Parathyroid adenoma (tissue), 2 donors: ENCODE measurements around the gene TTC16.
"Not testable (repeated sequence)": the region's sequence is repeated elsewhere in the genome, so short reads cannot be mapped to it uniquely, and the experiment has no call there.

Source experiments
- H2AFZ ChIP-seq: fragments of 300-600 bp; sonication (generic); one replicate; pipeline ENCODE4 v1.7.0; 2017; ENCODE audit warnings: antibody characterized with exemption, mild to moderate bottlenecking
- H3K27ac ChIP-seq: fragments of 300-600 bp; sonication (generic); one replicate; pipeline ENCODE4 v1.7.0; 2017
- H3K27me3 ChIP-seq: fragments of 300-600 bp; sonication (generic); one replicate; pipeline ENCODE4 v1.7.0; 2017; ENCODE audit warnings: low read length; ENCODE audit not compliant: control insufficient read depth, insufficient read depth
- H3K36me3 ChIP-seq: fragments of 300-600 bp; sonication (generic); one replicate; pipeline ENCODE4 v1.7.0; 2017; ENCODE audit warnings: low read length; ENCODE audit not compliant: control insufficient read depth, insufficient read depth
- H3K4me1 ChIP-seq: fragments of 300-600 bp; sonication (generic); one replicate; pipeline ENCODE4 v1.7.0; 2017; ENCODE audit warnings: control low read depth
- H3K4me2 ChIP-seq: fragments of 300-600 bp; sonication (generic); one replicate; pipeline ENCODE4 v1.7.0; 2017; ENCODE audit warnings: low read length
- H3K4me3 ChIP-seq: fragments of 300-600 bp; sonication (generic); one replicate; pipeline ENCODE4 v1.7.0; 2017; ENCODE audit warnings: low read depth, low read length
- H3K79me2 ChIP-seq: fragments of 300-600 bp; sonication (generic); one replicate; pipeline ENCODE4 v1.7.0; 2017; ENCODE audit warnings: control low read depth
- H3K9ac ChIP-seq: fragments of 300-600 bp; sonication (generic); one replicate; pipeline ENCODE4 v1.7.0; 2017; ENCODE audit warnings: mild to moderate bottlenecking
- H3K9me3 ChIP-seq: fragments of 300-600 bp; sonication (generic); one replicate; pipeline ENCODE4 v1.7.0; 2017; ENCODE audit warnings: low read length; ENCODE audit not compliant: control insufficient read depth
- CTCF ChIP-seq: fragments of 300-600 bp; sonication (generic); IDR thresholded peaks from one replicate; pipeline ENCODE4 v1.7.0; 2017; ENCODE audit warnings: antibody characterized with exemption, mild to moderate bottlenecking
- donor health status: primary hyperparathyroidism.

The TTC16 gene

DNA sequence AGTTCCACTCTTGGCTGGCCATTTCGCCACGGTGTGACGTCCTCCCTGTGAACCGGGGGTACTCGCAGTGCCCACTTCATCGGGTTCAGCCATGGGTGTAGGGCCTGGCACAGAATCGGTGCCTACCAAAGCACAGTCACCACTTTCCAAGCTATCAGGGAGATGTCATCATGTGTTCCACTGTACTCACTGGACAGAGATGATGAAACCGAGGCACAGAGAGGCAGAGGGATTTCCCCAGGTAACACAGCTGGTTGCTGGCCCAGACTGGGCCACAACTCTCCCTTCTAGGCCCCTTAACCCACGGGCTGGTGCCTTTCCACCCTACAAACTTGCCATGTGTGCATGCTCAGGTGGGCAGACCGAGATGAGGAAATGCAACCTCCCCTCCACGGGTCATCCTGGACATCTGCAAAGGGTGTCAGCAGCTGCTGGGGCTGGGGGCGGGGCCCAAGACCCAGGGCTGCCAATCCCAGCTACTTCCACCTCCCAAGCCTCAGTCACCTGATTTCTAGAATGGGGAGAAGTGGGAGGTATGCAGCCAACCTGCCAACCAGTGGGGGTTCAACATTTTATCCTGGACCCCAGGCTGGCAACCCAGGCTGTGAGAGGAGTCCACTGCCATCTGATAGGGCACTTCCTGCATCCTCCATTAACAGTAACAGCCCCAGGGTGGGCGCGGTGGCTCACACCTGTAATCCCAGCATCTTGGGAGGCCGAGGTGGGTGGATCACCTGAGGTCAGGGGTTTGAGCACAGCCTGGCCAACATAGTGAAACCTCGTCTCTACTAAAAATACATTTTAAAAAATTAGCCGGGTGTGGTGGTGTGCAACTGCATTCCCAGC lies 63.5 kb downstream of the TTC16 start:
- Histone ChIP-seq H3K4me3 (no peak overlapping the region), H2AFZ (no peak overlapping the region), H3K4me2 (no peak overlapping the region), H3K79me2 (no peaks in the 10 kb centered on the region), H3K9me3 (no peaks in the 10 kb centered on the region), H3K27me3 (no peaks in the 10 kb centered on the region), H3K9ac (no peak overlapping the region), H3K36me3 (no peaks in the 10 kb centered on the region), H3K27ac (no peak overlapping the region), H3K4me1 (no peaks in the 10 kb centered on the region)
- no peak for TF ChIP-seq CTCF

DNA sequence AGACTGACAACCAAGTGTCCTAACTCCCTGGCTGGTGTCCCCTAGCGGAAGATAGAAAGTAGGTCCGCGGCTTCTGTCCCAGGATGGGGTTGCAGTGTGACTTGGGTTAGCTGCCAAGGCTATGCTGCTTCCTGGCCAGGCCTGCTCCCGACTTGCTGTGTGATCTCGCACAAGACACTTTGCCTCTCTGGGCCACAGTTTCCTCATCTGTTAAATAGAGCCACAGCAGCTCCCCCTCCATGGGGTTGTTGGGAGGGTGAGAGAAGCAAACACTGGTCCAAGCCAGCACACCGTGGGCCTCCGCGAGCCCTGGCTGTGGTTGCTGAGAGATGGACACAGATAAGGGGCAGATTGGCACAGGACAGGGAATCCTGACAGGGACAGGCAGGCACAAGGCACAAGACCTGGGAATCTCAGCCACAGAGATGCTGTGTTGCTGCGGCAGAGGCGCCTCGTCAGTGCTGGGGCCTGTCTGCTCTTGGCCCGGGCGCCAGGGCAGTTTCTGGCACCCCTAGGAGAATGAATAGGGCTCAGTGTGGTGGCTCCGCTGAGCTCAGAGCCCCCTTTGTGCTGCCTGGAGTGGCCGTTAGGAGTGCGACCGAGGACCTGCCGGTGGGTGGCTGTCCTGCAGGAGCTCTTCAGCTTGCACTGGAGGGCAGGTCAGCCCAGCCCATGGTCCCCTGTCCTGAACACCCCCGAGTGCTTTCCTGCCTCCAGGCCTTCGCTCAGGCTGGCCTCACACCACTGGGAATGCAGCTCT lies 64.4 kb downstream of the TTC16 start:
- H3K79me2 ChIP-seq, result no peaks in the 10 kb centered on the region
- TF ChIP-seq CTCF, result no peak
- H3K36me3 ChIP-seq, result no peaks in the 10 kb centered on the region
- H3K27ac ChIP-seq, result no peak overlapping the region
- no peaks in the 10 kb centered on the region for H3K4me1 ChIP-seq
- no peak overlapping the region for H3K4me3 ChIP-seq
- no peak overlapping the region for H3K9ac ChIP-seq
- H3K9me3 ChIP-seq, result no peaks in the 10 kb centered on the region
- no peak overlapping the region for H3K4me2 ChIP-seq
- no peak overlapping the region for H2AFZ ChIP-seq
- no peaks in the 10 kb centered on the region for H3K27me3 ChIP-seq

GRCh38 chr9:127780909-127781308 lies 65.0 kb downstream of the TTC16 start:
- not testable (repeated sequence) for H3K4me3 ChIP-seq, H2AFZ ChIP-seq, H3K9ac ChIP-seq, H3K4me2 ChIP-seq, H3K4me1 ChIP-seq, H3K27ac ChIP-seq, H3K27me3 ChIP-seq, H3K36me3 ChIP-seq, H3K9me3 ChIP-seq, H3K79me2 ChIP-seq
